Measurements from ENCODE around the gene COQ10A.
A peak's percentile ranks its signal among the peaks of the same experiment; 100 is the strongest.

The COQ10A gene

DNA sequence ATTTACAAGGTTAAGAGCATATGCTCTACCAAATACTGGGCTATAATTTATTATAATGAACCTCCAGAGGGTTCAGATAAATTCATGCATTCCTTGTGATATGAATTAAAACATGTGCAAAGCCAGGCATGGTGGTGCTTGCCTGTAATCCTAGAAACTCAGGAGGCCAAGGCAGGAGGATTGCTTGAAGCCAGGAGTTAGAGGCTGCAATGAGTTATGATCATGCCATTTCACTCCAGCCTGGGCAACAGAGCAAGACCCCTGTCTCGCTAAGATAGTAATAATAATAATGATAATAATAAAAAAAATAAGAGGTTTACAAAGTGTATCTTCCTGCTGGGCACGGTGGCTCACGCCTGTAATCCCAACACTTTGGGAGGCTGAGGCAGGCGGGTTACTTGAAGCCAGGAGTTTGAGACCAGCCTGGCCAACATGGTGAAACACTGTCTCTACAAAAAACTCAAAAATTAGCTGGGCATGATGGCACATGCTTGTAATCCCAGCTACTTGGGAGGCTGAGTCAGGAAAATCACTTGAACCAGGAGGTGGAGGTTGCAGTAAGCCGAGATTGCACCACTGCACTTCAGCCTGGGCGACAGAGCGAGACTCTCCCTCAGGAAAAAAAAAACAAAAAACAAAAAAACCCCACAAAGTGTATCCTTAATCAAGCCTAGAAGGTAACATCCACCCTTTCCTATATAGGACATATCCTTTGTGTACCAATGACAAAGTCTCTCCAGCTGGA lies 40.7 kb downstream of the COQ10A start:
- Mint-ChIP-seq H3K4me3 (no peak overlapping the region), H3K4me1 (peaks cover under 1% of the 10 kb centered on the region), H3K9me3 (no peaks in the 10 kb centered on the region), H3K36me3 (peaks cover 95% of the 10 kb centered on the region), H3K27ac (no peak overlapping the region)
- ATAC-seq (no peak), DNase-seq (ENCODE audit: low spot score in 2 of 2) (no peak)

DNA sequence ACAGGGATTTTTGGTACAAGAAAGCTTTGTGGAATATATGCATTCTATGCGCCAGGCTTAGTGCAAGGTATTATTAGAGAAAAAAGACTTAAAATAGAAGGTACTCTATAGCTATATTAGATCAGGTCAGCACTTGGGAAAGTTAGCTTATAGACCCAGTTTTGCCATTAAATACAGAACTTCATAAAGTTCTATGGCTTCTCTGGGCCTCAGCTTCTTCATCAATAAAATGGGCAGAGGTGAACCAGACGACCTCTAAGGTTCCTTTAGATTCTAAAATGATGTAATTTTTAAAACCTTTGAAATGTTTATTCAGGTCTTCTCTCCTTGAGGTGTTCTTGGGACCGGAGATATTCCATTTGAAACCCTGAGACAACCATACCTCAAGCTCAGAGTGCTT lies 42.0 kb downstream of the COQ10A start:
- H3K36me3 Mint-ChIP-seq: peaks cover 97% of the 10 kb centered on the region
- H3K9me3 Mint-ChIP-seq: no peaks in the 10 kb centered on the region
- DNase-seq (ENCODE audit: low spot score in 2 of 2) (no peak), ATAC-seq (no peak)
- no peak overlapping the region for H3K4me3 Mint-ChIP-seq
- no peak overlapping the region for H3K27ac Mint-ChIP-seq
- H3K4me1 Mint-ChIP-seq: no peaks in the 10 kb centered on the region

DNA sequence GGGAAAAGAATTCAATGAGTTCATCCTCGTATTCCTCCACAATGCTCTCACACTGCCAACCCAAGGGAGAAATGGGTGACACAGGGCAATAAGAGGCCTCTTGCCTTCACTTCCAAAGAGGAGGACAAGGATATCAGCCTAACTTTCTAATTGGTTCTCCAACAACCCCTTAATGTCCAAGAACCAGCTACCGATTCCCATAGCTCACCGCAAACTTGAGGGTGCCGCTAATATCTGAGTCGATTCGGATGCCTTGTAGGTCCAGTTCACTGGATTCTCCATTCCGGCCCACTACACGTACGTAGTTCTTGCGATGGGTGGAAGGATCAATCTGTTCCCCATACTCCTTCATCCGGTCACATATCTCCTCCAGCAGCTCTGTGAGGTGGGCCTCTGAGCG lies 44.3 kb downstream of the COQ10A start:
- H3K36me3 Mint-ChIP-seq: peaks cover 98% of the 10 kb centered on the region
- no peak for DNase-seq (ENCODE audit: low spot score in 2 of 2)
- H3K4me3 Mint-ChIP-seq: no peak overlapping the region
- ATAC-seq: no peak
- H3K4me1 Mint-ChIP-seq: peaks cover 16% of the 10 kb centered on the region
- peak overlapping the region; percentile 80 for H3K27ac Mint-ChIP-seq
- no peaks in the 10 kb centered on the region for H3K9me3 Mint-ChIP-seq

DNA sequence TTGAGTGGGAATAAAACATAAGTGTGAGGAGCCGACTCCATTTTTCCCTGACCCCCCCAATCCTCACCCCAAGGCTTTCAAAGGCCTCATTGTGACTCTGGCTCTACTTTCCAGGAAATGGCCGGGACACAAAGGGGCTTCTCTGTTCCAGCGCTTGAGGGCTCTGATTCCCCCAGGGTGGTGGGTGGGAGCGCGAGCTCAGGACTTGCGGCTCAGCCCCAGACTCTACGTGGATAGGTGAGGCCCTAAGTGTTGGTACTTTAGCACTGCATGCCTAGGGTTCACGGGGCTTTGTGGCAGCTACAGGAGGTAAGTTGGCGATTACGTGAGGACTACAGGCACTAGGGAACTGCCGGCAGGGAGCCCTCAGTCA lies 48.5 kb downstream of the COQ10A start:
- Mint-ChIP-seq H3K36me3 (peaks cover 58% of the 10 kb centered on the region), H3K4me1 (peaks cover 17% of the 10 kb centered on the region), H3K27ac (peak overlapping the region; percentile 99), H3K9me3 (no peaks in the 10 kb centered on the region), H3K4me3 (peak overlapping the region; percentile 98)
- ATAC-seq (peak; percentile 0), DNase-seq (ENCODE audit: low spot score in 2 of 2) (no peak)

DNA sequence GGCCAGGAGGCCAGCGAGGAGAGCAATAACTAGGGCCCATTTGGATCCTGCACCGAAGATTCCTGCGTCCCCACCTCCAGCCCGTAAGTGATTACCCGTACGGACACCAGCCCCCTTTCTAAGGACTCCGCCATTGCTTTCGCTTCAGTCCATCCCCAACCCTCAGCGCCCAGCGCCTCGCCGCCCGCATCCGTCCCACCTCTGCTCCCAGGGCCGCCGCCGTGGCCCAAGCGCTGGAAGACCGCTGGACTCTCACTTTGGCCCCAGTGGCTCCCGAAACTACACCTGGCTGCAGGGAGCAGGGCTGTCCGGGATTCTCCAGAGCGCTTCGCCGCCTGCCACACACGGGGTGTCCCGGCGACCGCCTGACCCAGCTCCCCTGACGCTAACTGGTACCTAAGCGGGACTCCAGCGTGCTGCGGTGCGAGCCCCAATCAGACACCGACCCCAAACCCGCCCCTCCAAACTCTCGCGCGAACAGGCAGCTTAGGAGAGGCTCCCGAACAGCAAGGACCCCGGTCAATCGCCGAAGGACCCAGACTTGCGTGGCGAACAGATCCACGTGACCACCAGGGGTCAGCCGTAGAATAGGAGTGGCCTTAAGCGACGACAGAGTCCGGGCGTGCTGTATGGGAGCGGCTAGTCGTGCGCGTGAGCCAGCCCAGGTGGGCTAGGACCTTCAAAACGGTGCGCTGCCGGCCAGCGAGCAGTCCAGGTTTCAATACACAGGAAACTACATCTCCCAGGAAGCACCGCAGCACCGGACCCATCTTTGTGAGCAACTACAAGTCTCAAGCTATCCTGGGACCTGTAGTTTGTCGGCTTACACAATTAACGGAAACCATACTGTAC lies 49.1 kb downstream of the COQ10A start, which contains the start of gene CNPY2:
Gene CNPY2, minus strand, starts transcription at position 367 of the 852 bp plus-strand sequence. CDS start 771 bp downstream, outside the sequence.
- Mint-ChIP-seq H3K36me3 (peaks cover 58% of the 10 kb centered on the region), H3K4me1 (peaks cover 17% of the 10 kb centered on the region), H3K9me3 (no peaks in the 10 kb centered on the region), H3K27ac (peak within 1 kb of the TSS; percentile 99), H3K4me3 (peak within 1 kb of the TSS; percentile 98)
- peak; percentile 78 to 98 for DNase-seq (ENCODE audit: low spot score in 2 of 2)
- ATAC-seq: peak; percentile 95

DNA sequence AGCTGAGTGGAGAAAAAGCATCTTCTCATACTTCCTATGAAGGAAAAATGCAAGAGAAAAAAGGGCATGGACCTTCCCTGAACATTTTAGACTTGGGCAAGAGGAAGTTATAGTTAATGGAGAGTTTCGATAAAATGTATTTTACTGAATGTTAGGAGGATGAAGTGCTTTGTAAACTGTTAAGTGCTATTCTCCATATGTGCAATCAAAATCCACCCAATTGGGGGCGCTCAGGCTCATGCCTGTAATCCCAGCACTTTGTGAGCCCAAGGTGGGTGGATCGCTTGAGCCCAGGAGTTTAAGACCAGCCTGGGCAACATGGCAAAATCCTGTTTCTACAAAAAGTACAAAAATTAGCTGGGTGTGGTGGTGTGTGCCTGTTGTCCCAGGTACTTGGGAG lies 50.9 kb downstream of the COQ10A start:
- DNase-seq (ENCODE audit: low spot score in 2 of 2) (no peak), ATAC-seq (no peak)
- Mint-ChIP-seq H3K4me1 (peaks cover 17% of the 10 kb centered on the region), H3K36me3 (peaks cover 59% of the 10 kb centered on the region), H3K9me3 (no peaks in the 10 kb centered on the region), H3K4me3 (no peak overlapping the region), H3K27ac (no peak overlapping the region)

Data from stimulated activated effector memory CD8-positive, alpha-beta T cell treated with anti-CD3 and anti-CD28 coated beads, Interleukin-12 subunit alpha, Interleukin-12 subunit beta, amount 100 ng/mL, for 72 hours (primary cell).